ENCODE measurements around the gene SELENOV. TPM values are rescaled to one million over a fixed set of nuclear protein-coding genes. Genes with fewer than 3 reads are reported as not detected.

SELENOV gene
- total and polyA plus RNA-seq, 9 of the 15 experiments (the other 6 are each of a cell fraction or from before 2014, with no cell fraction given): 0.04 to 0.09 (median 0.06) TPM; not detected in 4

DNA sequence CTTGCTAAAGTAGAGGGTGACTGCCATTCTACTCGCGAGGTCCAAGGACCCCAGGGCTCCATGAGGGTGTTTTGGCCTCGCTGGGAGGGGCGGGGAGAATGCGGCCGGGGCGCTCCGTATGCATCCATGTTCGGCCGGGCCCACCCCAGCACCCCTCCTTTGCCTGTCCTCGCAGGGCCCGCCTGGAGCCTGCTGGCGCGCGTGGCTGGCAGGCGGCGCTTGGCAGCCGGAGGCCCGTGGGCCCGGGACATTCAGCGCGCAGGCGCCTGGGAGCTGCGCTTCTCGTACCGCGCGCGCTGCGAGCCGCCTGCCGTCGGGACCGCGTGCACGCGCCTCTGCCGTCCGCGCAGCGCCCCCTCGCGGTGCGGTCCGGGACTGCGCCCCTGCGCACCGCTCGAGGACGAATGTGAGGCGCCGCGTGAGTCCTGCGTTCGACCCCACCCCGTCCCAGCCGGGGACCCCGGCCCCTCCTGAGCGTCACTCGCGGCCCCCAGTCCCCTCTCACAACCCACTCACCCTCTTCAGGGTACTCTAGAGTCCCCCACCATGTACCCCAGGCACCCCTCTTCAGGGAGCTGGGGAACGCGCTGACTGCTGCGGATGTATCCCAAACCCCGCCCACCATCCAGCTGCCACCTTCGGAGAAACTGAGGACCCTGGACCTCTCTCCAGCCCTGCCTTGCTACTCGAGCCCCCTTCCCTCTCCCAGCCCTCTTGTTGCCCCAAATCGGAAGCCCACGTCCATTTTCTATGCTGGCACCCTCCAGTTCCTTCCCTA lies 12.1 kb upstream of the SELENOV start (continued):
- TF ChIP-seq MAX (CRISPR knock-in tag; IDR thresholded peaks at IDR 0.05): peak; percentile 99
- TF ChIP-seq FOS (IDR thresholded peaks at IDR 0.05; ENCODE audit: extremely low read depth, insufficient read length): no peak
- TF ChIP-seq SMARCB1 (IDR thresholded peaks at IDR 0.05; ENCODE audit: insufficient read length, low read depth): no peak
- no peak for TF ChIP-seq EP300 (IDR thresholded peaks at IDR 0.05; ENCODE audit: low read length)
- no peak for TF ChIP-seq ZNF398 (CRISPR knock-in tag; IDR thresholded peaks at IDR 0.05)
- no peak for TF ChIP-seq TFAM (CRISPR knock-in tag; conservative IDR thresholded peaks at IDR 0.05)
- peak; percentile 96 for TF ChIP-seq CXXC5 (CRISPR knock-in tag; IDR thresholded peaks at IDR 0.05)
- TF ChIP-seq ZNF408 (CRISPR knock-in tag; IDR thresholded peaks at IDR 0.05; ENCODE audit: low read depth): no peak
- TF ChIP-seq, protein P1, sequence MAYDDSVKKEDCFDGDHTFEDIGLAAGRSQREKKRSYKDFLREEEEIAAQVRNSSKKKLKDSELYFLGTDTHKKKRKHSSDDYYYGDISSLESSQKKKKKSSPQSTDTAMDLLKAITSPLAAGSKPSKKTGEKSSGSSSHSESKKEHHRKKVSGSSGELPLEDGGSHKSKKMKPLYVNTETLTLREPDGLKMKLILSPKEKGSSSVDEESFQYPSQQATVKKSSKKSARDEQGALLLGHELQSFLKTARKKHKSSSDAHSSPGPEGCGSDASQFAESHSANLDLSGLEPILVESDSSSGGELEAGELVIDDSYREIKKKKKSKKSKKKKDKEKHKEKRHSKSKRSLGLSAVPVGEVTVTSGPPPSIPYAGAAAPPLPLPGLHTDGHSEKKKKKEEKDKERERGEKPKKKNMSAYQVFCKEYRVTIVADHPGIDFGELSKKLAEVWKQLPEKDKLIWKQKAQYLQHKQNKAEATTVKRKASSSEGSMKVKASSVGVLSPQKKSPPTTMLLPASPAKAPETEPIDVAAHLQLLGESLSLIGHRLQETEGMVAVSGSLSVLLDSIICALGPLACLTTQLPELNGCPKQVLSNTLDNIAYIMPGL (CRISPR knock-in tag; IDR thresholded peaks at IDR 0.05): peak; percentile 100
- no peak for TF ChIP-seq FOXJ3 (CRISPR knock-in tag; IDR thresholded peaks at IDR 0.05)
- no peak for TF ChIP-seq ARID2 (IDR thresholded peaks at IDR 0.05)
- TF ChIP-seq ATF7 (IDR thresholded peaks at IDR 0.05): peak; percentile 58; the same call in 1 of the 2 replicates
- no peak for TF ChIP-seq ZBED1 (IDR thresholded peaks at IDR 0.05)
- TF ChIP-seq NR4A1 (CRISPR knock-in tag; IDR thresholded peaks at IDR 0.05): no peak
- TF ChIP-seq NR4A1 (tag; IDR thresholded peaks at IDR 0.05): peak; percentile 60; the same call in 1 of the 2 replicates
- no peak; the same call in 1 of the 2 replicates for TF ChIP-seq TOE1 (IDR thresholded peaks at IDR 0.05; ENCODE audit: borderline replicate concordance)
- TF ChIP-seq TOE1 (CRISPR knock-in tag; IDR thresholded peaks at IDR 0.05; ENCODE audit: borderline replicate concordance, low read depth): peak; percentile 99

All from K562 (cell line).